K562 (cell line): ENCODE data around the gene SFR1. TPM values are rescaled to one million over a fixed set of nuclear protein-coding genes. Genes with fewer than 3 reads are reported as not detected.

ENCODE experiments used
- ATF4 ChIP-seq: fragments of 450-650 bp; formaldehyde crosslinking; IDR thresholded peaks from 2 replicates; pipeline ENCODE4 v1.4.0; 2022; ENCODE audit warnings: mild to moderate bottlenecking, moderate library complexity
- HMG20A ChIP-seq: fragments of 450-650 bp; formaldehyde crosslinking; conservative IDR thresholded peaks from 2 replicates; pipeline ENCODE4 v1.4.0; 2020; ENCODE audit warnings: mild to moderate bottlenecking, mixed read lengths
- KDM4B ChIP-seq, 2 experiments: fragments of 450-650 bp in 1 of 2; sonication (generic) in 1 of 2; IDR thresholded peaks; 2 replicates each; pipeline ENCODE4 v1.6.1; 2016 to 2017; ENCODE audit warnings: borderline replicate concordance in 2 of 2, antibody characterized with exemption in 1 of 2, low read depth in 1 of 2, mild to moderate bottlenecking in 1 of 2
- MCM2 ChIP-seq: fragments of 450-650 bp; IDR thresholded peaks from 2 replicates; pipeline ENCODE4 v1.6.1; 2017; ENCODE audit warnings: low read depth, mild to moderate bottlenecking
- NUFIP1 ChIP-seq: fragments of 450-650 bp; IDR thresholded peaks from 2 replicates; pipeline ENCODE4 v1.6.1; 2018; ENCODE audit not compliant: partially characterized antibody
- SRSF7 ChIP-seq: fragments of 200-400 bp; formaldehyde crosslinking; optimal IDR thresholded peaks from 2 replicates; pipeline ENCODE3; 2017; ENCODE audit warnings: mild to moderate bottlenecking, low read depth, low read length
- ZBTB34 ChIP-seq: fragments of 250-450 bp; sonication (Bioruptor Pico); IDR thresholded peaks from 2 replicates; pipeline ENCODE4 v1.8.0; 2021; ENCODE audit warnings: mild to moderate bottlenecking, moderate library complexity
- ZNF444 ChIP-seq: fragments of 250-450 bp; sonication (Bioruptor Pico); IDR thresholded peaks from 2 replicates; pipeline ENCODE4 v1.4.0; 2020; ENCODE audit warnings: mild to moderate bottlenecking, moderate library complexity
- ZNF589 ChIP-seq: fragments of 200-800 bp; sonication (Bioruptor generic); IDR thresholded peaks from 2 replicates; pipeline ENCODE4 v1.6.1; 2016; ENCODE audit warnings: low read depth, missing genetic modification characterization, missing compliant biosample characterization
- polyA plus RNA-seq, 8 experiments: library from polyadenylated mRNA; depleted of rRNA in 4 of 8; stranded (reverse) in 5 of 8; unstranded in 3 of 8; fragments of >200 nt; fragmentation: Nextera tagmentation in 2 of 8; fragmentation: Illumina TruSeq in 1 of 8; extraction: Ambion mirVana in 2 of 8; extraction: Trizol in 1 of 8; gene quantifications; 2 replicates each; pipeline versions ENCODE4 v1.2.1 to v1.2.3, GENCODE V29; 2011 to 2014; ENCODE audit warnings: inconsistent platforms in 1 of 8, missing spikeins in 1 of 8
- total RNA-seq, 7 experiments: library from RNA; depleted of rRNA in 6 of 7; stranded (reverse); fragments of >200 nt in 6 of 7; fragmentation: Illumina TruSeq in 2 of 7; extraction: Trizol in 2 of 7; gene quantifications; 2 replicates each; pipeline versions ENCODE4 v1.2.1 to v1.2.3, GENCODE V29; 2011 to 2021; ENCODE audit warnings: low replicate concordance in 1 of 7
- TF ChIP-seq, protein P1 (sequence below), 2 experiments: fragments of 250-450 bp in 1 of 2; fragments of 450-650 bp in 1 of 2; sonication (Bioruptor Pico) in 1 of 2; IDR thresholded peaks; 2 replicates each; pipeline versions ENCODE4 v1.6.1 to v1.8.0; 2016 to 2021; ENCODE audit warnings: mild to moderate bottlenecking in 2 of 2, moderate library complexity in 2 of 2, missing compliant biosample characterization in 1 of 2, missing genetic modification characterization in 1 of 2
- TF ChIP-seq, protein P2 (sequence below), 2 experiments: fragments of 450-650 bp in 1 of 2; sonication (generic) in 1 of 2; formaldehyde crosslinking in 1 of 2; IDR thresholded peaks; 2 replicates each; pipeline versions ENCODE4 v1.7.1 to v1.9.0; 2016 to 2022; ENCODE audit warnings: inconsistent platforms in 1 of 2, mild to moderate bottlenecking in 1 of 2, missing genetic modification reagents in 1 of 2

Gene SFR1
- total and polyA plus RNA-seq, 9 of the 15 experiments (the other 6 are each of a cell fraction or from before 2014, with no cell fraction given) = 4.3 to 18.7 (median 9.1) TPM

DNA sequence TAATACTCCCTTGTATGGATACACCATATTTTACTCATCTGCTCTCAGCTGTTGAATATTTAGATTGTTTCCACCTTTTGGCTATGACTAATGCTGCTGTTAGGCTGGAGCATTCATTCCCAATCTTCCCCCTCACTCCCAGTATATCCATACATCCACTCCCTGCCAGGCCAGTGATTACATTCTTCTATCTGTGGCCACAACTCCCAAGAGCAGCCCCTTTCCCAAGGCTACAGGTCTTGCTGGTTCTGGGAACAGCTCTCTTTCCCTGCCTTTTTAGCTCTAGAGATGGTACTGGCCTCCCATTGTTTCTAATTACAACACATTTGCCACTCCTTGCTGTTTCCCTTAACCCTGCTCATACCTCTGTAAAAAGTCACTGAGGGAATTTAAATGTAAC, 28.2 kb downstream of the SFR1 start (continued):
- TF ChIP-seq ATF4 (CRISPR knock-in tag) = no peak
- TF ChIP-seq HMG20A (CRISPR knock-in tag) = no peak
- no peak for TF ChIP-seq SRSF7
- no peak for TF ChIP-seq ZNF444 (CRISPR knock-in tag)
- TF ChIP-seq, protein P1, sequence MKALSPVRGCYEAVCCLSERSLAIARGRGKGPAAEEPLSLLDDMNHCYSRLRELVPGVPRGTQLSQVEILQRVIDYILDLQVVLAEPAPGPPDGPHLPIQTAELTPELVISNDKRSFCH (CRISPR knock-in tag; IDR thresholded peaks at IDR 0.05) = no peak
- TF ChIP-seq, protein P1 (tag; IDR thresholded peaks at IDR 0.05) = no peak
- TF ChIP-seq, protein P2, sequence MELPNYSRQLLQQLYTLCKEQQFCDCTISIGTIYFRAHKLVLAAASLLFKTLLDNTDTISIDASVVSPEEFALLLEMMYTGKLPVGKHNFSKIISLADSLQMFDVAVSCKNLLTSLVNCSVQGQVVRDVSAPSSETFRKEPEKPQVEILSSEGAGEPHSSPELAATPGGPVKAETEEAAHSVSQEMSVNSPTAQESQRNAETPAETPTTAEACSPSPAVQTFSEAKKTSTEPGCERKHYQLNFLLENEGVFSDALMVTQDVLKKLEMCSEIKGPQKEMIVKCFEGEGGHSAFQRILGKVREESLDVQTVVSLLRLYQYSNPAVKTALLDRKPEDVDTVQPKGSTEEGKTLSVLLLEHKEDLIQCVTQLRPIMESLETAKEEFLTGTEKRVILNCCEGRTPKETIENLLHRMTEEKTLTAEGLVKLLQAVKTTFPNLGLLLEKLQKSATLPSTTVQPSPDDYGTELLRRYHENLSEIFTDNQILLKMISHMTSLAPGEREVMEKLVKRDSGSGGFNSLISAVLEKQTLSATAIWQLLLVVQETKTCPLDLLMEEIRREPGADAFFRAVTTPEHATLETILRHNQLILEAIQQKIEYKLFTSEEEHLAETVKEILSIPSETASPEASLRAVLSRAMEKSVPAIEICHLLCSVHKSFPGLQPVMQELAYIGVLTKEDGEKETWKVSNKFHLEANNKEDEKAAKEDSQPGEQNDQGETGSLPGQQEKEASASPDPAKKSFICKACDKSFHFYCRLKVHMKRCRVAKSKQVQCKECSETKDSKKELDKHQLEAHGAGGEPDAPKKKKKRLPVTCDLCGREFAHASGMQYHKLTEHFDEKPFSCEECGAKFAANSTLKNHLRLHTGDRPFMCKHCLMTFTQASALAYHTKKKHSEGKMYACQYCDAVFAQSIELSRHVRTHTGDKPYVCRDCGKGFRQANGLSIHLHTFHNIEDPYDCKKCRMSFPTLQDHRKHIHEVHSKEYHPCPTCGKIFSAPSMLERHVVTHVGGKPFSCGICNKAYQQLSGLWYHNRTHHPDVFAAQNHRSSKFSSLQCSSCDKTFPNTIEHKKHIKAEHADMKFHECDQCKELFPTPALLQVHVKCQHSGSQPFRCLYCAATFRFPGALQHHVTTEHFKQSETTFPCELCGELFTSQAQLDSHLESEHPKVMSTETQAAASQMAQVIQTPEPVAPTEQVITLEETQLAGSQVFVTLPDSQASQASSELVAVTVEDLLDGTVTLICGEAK (IDR thresholded peaks at IDR 0.05) = no peak
- TF ChIP-seq, protein P2 (CRISPR knock-in tag; IDR thresholded peaks at IDR 0.05) = no peak
- TF ChIP-seq MCM2 = no peak
- TF ChIP-seq NUFIP1 = no peak
- no peak for TF ChIP-seq ZNF589
- TF ChIP-seq ZBTB34 = no peak
- no peak for TF ChIP-seq KDM4B (IDR thresholded peaks at IDR 0.05; ENCODE audit: borderline replicate concordance in 2 of 2, low read depth in 1 of 2)
